K562 (cell line): Measurements from ENCODE around the gene FUT6. TPM values are rescaled to one million over a fixed set of nuclear protein-coding genes. Genes with fewer than 3 reads are reported as not detected.

Experiments used
- ATAC-seq: fragments of 200-7000 bp; cut with Tn5 transposase; 3 replicates; pipeline ENCODE4 v1.9.1; 2020; ENCODE audit warnings: moderate library complexity
- BruUV-seq: library from RNA; stranded (reverse); fragments of 400-500 nt; replicated peaks from 2 replicates; lab custom pipeline; 2021; lab: Mats Ljungman, UMichigan
- CTCF ChIA-PET: fragments of 300-600 bp; formaldehyde crosslinking; extraction: SDS; loops from one replicate; lab custom pipeline; 2021; ENCODE audit warnings: low intra/inter-chr PET ratio; lab: Yijun Ruan, JAX
- POLR2A ChIA-PET: fragments of 300-600, 350-650 bp; sonication (Branson Sonifier 250); formaldehyde crosslinking; extraction: SDS; loops from one replicate; lab custom pipeline; 2021; ENCODE audit warnings: antibody characterized with exemption, inconsistent platforms; lab: Yijun Ruan, JAX
- DNase-seq, 4 experiments: peaks; one replicate each; pipeline versions ENCODE4 v3.0.0 to v3.0.0-alpha.2; 2011 to 2018; ENCODE audit warnings: low spot score in 3 of 4, mixed read lengths in 3 of 4; ENCODE audit errors: extremely low read depth in 1 of 4
- FAIRE-seq: peaks from 2 replicates; lab custom pipeline; 2011; peaks lifted over from hg19 to GRCh38; lab: Jason Lieb, UNC
- H2AFZ ChIP-seq: 2 replicates; pipeline ENCODE4 v1.6.0; 2011; ENCODE audit warnings: low read depth, low read length, control low read depth, inconsistent platforms
- H3K27ac ChIP-seq: fragments of 200-600 bp; 3 replicates; pipeline ENCODE4 v1.8.0; 2011; ENCODE audit warnings: low read depth, mild to moderate bottlenecking, control low read depth, inconsistent platforms, low read length, moderate library complexity, mixed read lengths; ENCODE audit errors: extremely low read depth
- H3K27me3 ChIP-seq, 2 experiments: fragments of 300-600 bp in 1 of 2; 2 replicates in 1 of 2; 3 replicates in 1 of 2; pipeline versions ENCODE4 v1.6.0 to v1.8.0; 2011; ENCODE audit warnings: inconsistent platforms in 2 of 2, low read length in 2 of 2, mild to moderate bottlenecking in 1 of 2, mixed read lengths in 1 of 2, moderate library complexity in 1 of 2; ENCODE audit not compliant: control insufficient read depth in 2 of 2, insufficient read depth in 2 of 2
- H3K36me3 ChIP-seq: fragments of 300-600 bp; 3 replicates; pipeline ENCODE4 v1.8.0; 2011; ENCODE audit warnings: mild to moderate bottlenecking, low read length, inconsistent platforms; ENCODE audit not compliant: control insufficient read depth, insufficient read depth
- H3K4me1 ChIP-seq, 2 experiments: fragments of 200-600 bp in 1 of 2; replicated peaks in 1 of 2; 2 replicates in 1 of 2; 3 replicates in 1 of 2; pipeline versions ENCODE4 v1.5.1 to v1.8.0; 2011; ENCODE audit warnings: inconsistent platforms in 2 of 2, low read length in 2 of 2, mild to moderate bottlenecking in 1 of 2, mixed read lengths in 1 of 2, moderate library complexity in 1 of 2; ENCODE audit not compliant: control insufficient read depth in 2 of 2, insufficient read depth in 2 of 2
- H3K4me2 ChIP-seq: 2 replicates; pipeline ENCODE4 v1.6.1; 2011; ENCODE audit warnings: low read length, control low read depth, inconsistent platforms, mixed read lengths; ENCODE audit not compliant: insufficient read depth
- H3K4me3 ChIP-seq: fragments of 200-600 bp; sonication (generic), shearing (Covaris generic); 2 replicates; pipeline ENCODE4 v1.5.1; 2016; ENCODE audit warnings: control low read depth, inconsistent platforms
- H3K79me2 ChIP-seq: fragments of 200-600 bp; 3 replicates; pipeline ENCODE4 v1.8.0; 2011; ENCODE audit warnings: low read length, inconsistent platforms; ENCODE audit not compliant: control insufficient read depth, insufficient read depth
- H3K9ac ChIP-seq, 2 experiments: 2 replicates each; pipeline versions ENCODE4 v1.6.0 to v1.6.1; 2011; ENCODE audit warnings: low read depth in 2 of 2, low read length in 2 of 2, control low read depth in 1 of 2, inconsistent platforms in 1 of 2, mild to moderate bottlenecking in 1 of 2, mixed read lengths in 1 of 2; ENCODE audit not compliant: insufficient read depth in 1 of 2
- H3K9me1 ChIP-seq: one replicate; pipeline ENCODE4 v1.6.0; 2011; ENCODE audit warnings: inconsistent platforms, mild to moderate bottlenecking, low read length, moderate library complexity; ENCODE audit not compliant: control insufficient read depth, insufficient read depth
- H3K9me3 ChIP-seq: replicated peaks from 2 replicates; pipeline ENCODE4 v1.5.1; 2011; ENCODE audit warnings: low read depth, low read length, inconsistent platforms; ENCODE audit not compliant: control insufficient read depth, insufficient read depth
- H4K20me1 ChIP-seq: replicated peaks from 2 replicates; pipeline ENCODE4 v1.6.1; 2011; ENCODE audit warnings: low read length, inconsistent platforms, mixed read lengths; ENCODE audit not compliant: control insufficient read depth, insufficient read depth
- CBX2 ChIP-seq: fragments of 200-600 bp; sonication (generic); IDR thresholded peaks from one replicate; pipeline ENCODE4 v1.6.1; 2012; ENCODE audit warnings: mild to moderate bottlenecking, low read length, inconsistent platforms; ENCODE audit not compliant: insufficient read depth, poor library complexity, severe bottlenecking
- ETV1 ChIP-seq: fragments of 450-650 bp; conservative IDR thresholded peaks from 2 replicates; pipeline ENCODE4 v1.6.1; 2016; ENCODE audit warnings: missing genetic modification characterization, control low read depth, low read depth, missing compliant biosample characterization
- GABPB1 ChIP-seq: sonication (generic); formaldehyde crosslinking; IDR thresholded peaks from 2 replicates; pipeline ENCODE4 v1.8.0; 2022; ENCODE audit warnings: mild to moderate bottlenecking, missing genetic modification reagents
- HNRNPL ChIP-seq: fragments of 200-400 bp; formaldehyde crosslinking; IDR thresholded peaks from 2 replicates; pipeline ENCODE4 v1.6.1; 2017; ENCODE audit warnings: low read depth, mild to moderate bottlenecking, low read length
- NCOA6 ChIP-seq: fragments of 450-650 bp; IDR thresholded peaks from 2 replicates; pipeline ENCODE4 v1.6.1; 2017; ENCODE audit warnings: mild to moderate bottlenecking
- NRF1 ChIP-seq, 2 experiments: fragments of 450-650 bp; IDR thresholded peaks in 1 of 2; conservative IDR thresholded peaks in 1 of 2; 2 replicates each; pipeline ENCODE4 v1.6.1; 2014; ENCODE audit warnings: mild to moderate bottlenecking in 2 of 2
- ZBTB8A ChIP-seq: fragments of 450-650 bp; IDR thresholded peaks from 2 replicates; pipeline ENCODE4 v1.6.1; 2018; ENCODE audit warnings: mild to moderate bottlenecking, moderate library complexity; ENCODE audit not compliant: partially characterized antibody
- ZNF780A ChIP-seq: fragments of 250-450 bp; sonication (Bioruptor Pico); IDR thresholded peaks from 2 replicates; pipeline ENCODE4 v1.5.0; 2021; ENCODE audit warnings: mild to moderate bottlenecking
- WGBS: fragments of 100-300 bp; shearing (Covaris generic); methylation state at CpG from one replicate; pipeline ENCODE4 v1.1.6; 2016; ENCODE audit warnings: low coverage, mixed read lengths; ENCODE audit not compliant: insufficient coverage; ENCODE audit errors: missing lambda C conversion rate; 5-methylcytosine and 5-hydroxymethylcytosine counted together
- in situ Hi-C: fragments of 300-500 bp; cut with MboI; formaldehyde crosslinking; loops from 4 replicates; pipeline ENCODE4 v1.15.0; 2018; ENCODE audit warnings: inconsistent platforms, mixed read lengths
- intact Hi-C: fragments of 100-400 bp; cut with micrococcal nuclease; formaldehyde crosslinking; loops from 2 replicates; pipeline ENCODE4 v1.14.2; 2022
- polyA plus RNA-seq, 8 experiments: library from polyadenylated mRNA; depleted of rRNA in 4 of 8; stranded (reverse) in 5 of 8; unstranded in 3 of 8; fragments of >200 nt; fragmentation: Nextera tagmentation in 2 of 8; fragmentation: Illumina TruSeq in 1 of 8; extraction: Ambion mirVana in 2 of 8; extraction: Trizol in 1 of 8; gene quantifications; 2 replicates each; pipeline versions ENCODE4 v1.2.1 to v1.2.3, GENCODE V29; 2011 to 2014; ENCODE audit warnings: inconsistent platforms in 1 of 8, missing spikeins in 1 of 8
- total RNA-seq, 7 experiments: library from RNA; depleted of rRNA in 6 of 7; stranded (reverse); fragments of >200 nt in 6 of 7; fragmentation: Illumina TruSeq in 2 of 7; extraction: Trizol in 2 of 7; gene quantifications; 2 replicates each; pipeline versions ENCODE4 v1.2.1 to v1.2.3, GENCODE V29; 2011 to 2021; ENCODE audit warnings: low replicate concordance in 1 of 7
- TF ChIP-seq, protein P1 (sequence below), 2 experiments: fragments of 450-650 bp in 1 of 2; sonication (generic) in 1 of 2; formaldehyde crosslinking in 1 of 2; IDR thresholded peaks in 1 of 2; conservative IDR thresholded peaks in 1 of 2; 2 replicates each; pipeline versions ENCODE4 v1.6.1 to v1.8.1; 2016 to 2023; ENCODE audit warnings: mild to moderate bottlenecking in 2 of 2, moderate library complexity in 2 of 2, inconsistent platforms in 1 of 2, missing genetic modification reagents in 1 of 2

The FUT6 gene
- total and polyA plus RNA-seq, 9 of the 15 experiments (the other 6 are each of a cell fraction or from before 2014, with no cell fraction given) = 0.04 TPM; not detected in 8

DNA sequence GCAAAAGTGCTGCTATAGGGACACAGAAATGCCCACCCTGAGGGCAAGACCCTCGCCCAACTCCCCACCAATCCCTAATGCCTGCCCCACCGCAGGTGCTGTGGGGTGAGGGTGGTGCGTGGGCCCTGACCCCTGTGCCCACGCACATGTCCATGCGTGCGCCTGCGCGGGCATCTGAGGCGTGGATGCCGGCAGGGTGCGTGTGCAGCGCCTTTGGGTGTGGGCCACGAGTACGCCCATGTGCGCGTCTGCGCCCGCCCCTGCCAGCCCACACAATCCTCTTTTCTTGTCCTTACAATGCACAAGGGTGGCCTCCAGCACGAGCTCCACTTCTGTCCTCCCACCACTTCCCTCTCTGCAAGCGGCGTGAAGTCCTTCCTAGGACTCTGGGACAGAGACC lies 14.3 kb downstream of the FUT6 start:
- no peak overlapping the region for H3K9ac ChIP-seq
- H3K27ac ChIP-seq = no peak overlapping the region
- ATAC-seq = no peak
- no peaks in the 10 kb centered on the region for H3K9me3 ChIP-seq
- H3K4me1 ChIP-seq = peaks cover 6 to 68% of the 10 kb centered on the region in 2 experiments; a peak in 4 of 5 replicates
- FAIRE-seq = no peak
- TF ChIP-seq HNRNPL (0 out of 2 replicates have a peak, but pooled peaks have one; percentile 38), CBX2 (no peak), NRF1 (conservative IDR thresholded peaks at IDR 0.05 in 1 of 2, IDR thresholded peaks at IDR 0.05 in 1 of 2) (no peak)
- TF ChIP-seq, all 486 proteins: peak for 1
- in situ Hi-C loops (no loop called here), intact Hi-C loops (no loop called here)
- Histone ChIP-seq H3K27me3 (no peaks in the 10 kb centered on the region), H2AFZ (no peak overlapping the region), H3K36me3 (no peaks in the 10 kb centered on the region), H3K79me2 (peaks cover 4% of the 10 kb centered on the region; the same call in 1 of the 3 replicates), H3K4me2 (no peak overlapping the region), H3K4me3 (no peak overlapping the region), H4K20me1 (no peaks in the 10 kb centered on the region; the same call in 1 of the 2 replicates), H3K9me1 (peaks cover 3% of the 10 kb centered on the region)
- 86% methylated on average over 18 of the region's 21 CpGs for WGBS
- ChIA-PET CTCF (interaction anchor here (0.6 kb wide), 1 partner anchor 135 kb away, joined by 3 read pairs; the partner anchor contains the start of gene RPL36), POLR2A (no interaction called here)
- no TSS peak for BruUV-seq
- DNase-seq = no peak

DNA sequence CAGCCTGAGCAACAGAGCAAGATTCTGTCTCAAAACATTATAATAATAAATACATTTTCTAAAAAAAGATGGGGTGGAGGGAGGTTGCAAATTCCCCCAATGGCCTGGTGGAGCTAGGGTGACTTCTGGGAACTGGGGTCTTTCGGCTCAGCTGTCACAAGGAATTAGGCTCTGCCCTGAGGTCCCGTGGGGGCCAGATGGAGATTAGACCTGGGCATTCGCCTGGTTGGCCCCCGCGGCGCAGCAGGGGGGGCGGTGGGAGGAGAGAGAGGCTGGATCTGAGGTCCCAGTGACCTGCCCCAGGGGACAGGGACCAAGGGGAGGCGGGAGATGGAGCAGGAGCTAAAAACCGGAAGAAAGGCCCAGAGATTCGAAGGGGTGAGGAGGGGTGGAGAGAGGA lies 14.8 kb downstream of the FUT6 start:
- ChIA-PET POLR2A (interaction anchor here (0.6 kb wide), 1 partner anchor 38 kb away, joined by 3 read pairs; no protein-coding TSS in a partner anchor), CTCF (interaction anchor here (0.6 to 3.3 kb wide), 2 partner anchors 20 to 31 kb away, joined by 4 to 20 read pairs; partner anchors contain the start of gene NRTN)
- no peaks in the 10 kb centered on the region for H3K9me3 ChIP-seq
- WGBS = 57% methylated on average over 6 of the region's 10 CpGs
- no peak overlapping the region for H2AFZ ChIP-seq
- no peak overlapping the region for H3K4me3 ChIP-seq
- no peak overlapping the region for H3K4me2 ChIP-seq
- no peak overlapping the region for H3K27ac ChIP-seq
- in situ Hi-C loops (no loop called here), intact Hi-C loops (no loop called here)
- peak overlapping the region in 1 of 2 experiments; percentile 10; a peak in 1 of 4 replicates for H3K9ac ChIP-seq
- DNase-seq = no peak
- peaks cover 4% of the 10 kb centered on the region; the same call in 1 of the 3 replicates for H3K79me2 ChIP-seq
- peaks cover 6 to 64% of the 10 kb centered on the region in 2 experiments; a peak in 4 of 5 replicates for H3K4me1 ChIP-seq
- no peak for FAIRE-seq
- H3K36me3 ChIP-seq = no peaks in the 10 kb centered on the region
- BruUV-seq = no TSS peak
- no peaks in the 10 kb centered on the region; the same call in 1 of the 2 replicates for H4K20me1 ChIP-seq
- ATAC-seq = no peak
- H3K27me3 ChIP-seq = no peaks in the 10 kb centered on the region
- peaks cover 3% of the 10 kb centered on the region for H3K9me1 ChIP-seq
- TF ChIP-seq, protein P1, sequence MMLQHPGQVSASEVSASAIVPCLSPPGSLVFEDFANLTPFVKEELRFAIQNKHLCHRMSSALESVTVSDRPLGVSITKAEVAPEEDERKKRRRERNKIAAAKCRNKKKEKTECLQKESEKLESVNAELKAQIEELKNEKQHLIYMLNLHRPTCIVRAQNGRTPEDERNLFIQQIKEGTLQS (IDR thresholded peaks at IDR 0.05) = no peak
- TF ChIP-seq, protein P1 (CRISPR knock-in tag; conservative IDR thresholded peaks at IDR 0.05) = no peak
- TF ChIP-seq GABPB1 (CRISPR knock-in tag) (no peak), ZNF780A (CRISPR knock-in tag) (no peak), ETV1 (tag) (no peak), NCOA6 (no peak), ZBTB8A (no peak)
